Parathyroid adenoma (tissue), 2 donors: ENCODE measurements around the gene GEN1.

Experiments used
- H2AFZ ChIP-seq: fragments of 300-600 bp; sonication (generic); one replicate; pipeline ENCODE4 v1.7.0; 2017; ENCODE audit warnings: antibody characterized with exemption, mild to moderate bottlenecking
- H3K27ac ChIP-seq: fragments of 300-600 bp; sonication (generic); one replicate; pipeline ENCODE4 v1.7.0; 2017
- H3K27me3 ChIP-seq: fragments of 300-600 bp; sonication (generic); one replicate; pipeline ENCODE4 v1.7.0; 2017; ENCODE audit warnings: low read length; ENCODE audit not compliant: control insufficient read depth, insufficient read depth
- H3K36me3 ChIP-seq: fragments of 300-600 bp; sonication (generic); one replicate; pipeline ENCODE4 v1.7.0; 2017; ENCODE audit warnings: low read length; ENCODE audit not compliant: control insufficient read depth, insufficient read depth
- H3K4me1 ChIP-seq: fragments of 300-600 bp; sonication (generic); one replicate; pipeline ENCODE4 v1.7.0; 2017; ENCODE audit warnings: control low read depth
- H3K4me2 ChIP-seq: fragments of 300-600 bp; sonication (generic); one replicate; pipeline ENCODE4 v1.7.0; 2017; ENCODE audit warnings: low read length
- H3K4me3 ChIP-seq: fragments of 300-600 bp; sonication (generic); one replicate; pipeline ENCODE4 v1.7.0; 2017; ENCODE audit warnings: low read depth, low read length
- H3K79me2 ChIP-seq: fragments of 300-600 bp; sonication (generic); one replicate; pipeline ENCODE4 v1.7.0; 2017; ENCODE audit warnings: control low read depth
- H3K9ac ChIP-seq: fragments of 300-600 bp; sonication (generic); one replicate; pipeline ENCODE4 v1.7.0; 2017; ENCODE audit warnings: mild to moderate bottlenecking
- H3K9me3 ChIP-seq: fragments of 300-600 bp; sonication (generic); one replicate; pipeline ENCODE4 v1.7.0; 2017; ENCODE audit warnings: low read length; ENCODE audit not compliant: control insufficient read depth
- CTCF ChIP-seq: fragments of 300-600 bp; sonication (generic); IDR thresholded peaks from one replicate; pipeline ENCODE4 v1.7.0; 2017; ENCODE audit warnings: antibody characterized with exemption, mild to moderate bottlenecking
- donor health status: primary hyperparathyroidism.

The GEN1 gene

GRCh38 chr2:17756668-17757067 lies 2.7 kb downstream of the GEN1 start:
- Histone ChIP-seq H3K36me3 (no peaks in the 10 kb centered on the region), H3K4me2 (no peak overlapping the region), H2AFZ (no peak overlapping the region), H3K4me1 (no peaks in the 10 kb centered on the region), H3K4me3 (no peak overlapping the region), H3K27me3 (no peaks in the 10 kb centered on the region), H3K9ac (no peak overlapping the region), H3K79me2 (peaks cover 2% of the 10 kb centered on the region), H3K27ac (no peak overlapping the region), H3K9me3 (no peaks in the 10 kb centered on the region)
- no peak for TF ChIP-seq CTCF

GRCh38 chr2:17757321-17757720 lies 3.4 kb downstream of the GEN1 start:
- no peak overlapping the region for H3K4me3 ChIP-seq
- no peaks in the 10 kb centered on the region for H3K27me3 ChIP-seq
- no peak overlapping the region for H3K4me2 ChIP-seq
- H3K27ac ChIP-seq = no peak overlapping the region
- H2AFZ ChIP-seq = no peak overlapping the region
- no peaks in the 10 kb centered on the region for H3K36me3 ChIP-seq
- H3K79me2 ChIP-seq = peaks cover 2% of the 10 kb centered on the region
- no peak for TF ChIP-seq CTCF
- H3K4me1 ChIP-seq = no peaks in the 10 kb centered on the region
- no peak overlapping the region for H3K9ac ChIP-seq
- no peaks in the 10 kb centered on the region for H3K9me3 ChIP-seq

- no peaks in the 10 kb centered on the region for H3K9me3 ChIP-seq
- H3K36me3 ChIP-seq = no peaks in the 10 kb centered on the region
- peaks cover 2% of the 10 kb centered on the region for H3K79me2 ChIP-seq
- no peaks in the 10 kb centered on the region for H3K27me3 ChIP-seq
- H2AFZ ChIP-seq = no peak overlapping the region
- H3K4me3 ChIP-seq = no peak overlapping the region
- no peak overlapping the region for H3K9ac ChIP-seq
- no peak overlapping the region for H3K27ac ChIP-seq
- no peak for TF ChIP-seq CTCF
- H3K4me1 ChIP-seq = no peaks in the 10 kb centered on the region
- H3K4me2 ChIP-seq = no peak overlapping the region
Measured at GRCh38 chr2:17758118-17758517, 4.2 kb downstream of the GEN1 start.

GRCh38 chr2:17759805-17760204 lies 5.9 kb downstream of the GEN1 start:
- no peak for TF ChIP-seq CTCF
- Histone ChIP-seq H2AFZ (no peak overlapping the region), H3K4me3 (no peak overlapping the region), H3K36me3 (no peaks in the 10 kb centered on the region), H3K9me3 (no peaks in the 10 kb centered on the region), H3K4me1 (no peaks in the 10 kb centered on the region), H3K27ac (no peak overlapping the region), H3K79me2 (peaks cover 2% of the 10 kb centered on the region), H3K27me3 (no peaks in the 10 kb centered on the region), H3K4me2 (no peak overlapping the region), H3K9ac (no peak overlapping the region)

GRCh38 chr2:17762451-17762850 lies 8.5 kb downstream of the GEN1 start:
- no peak overlapping the region for H2AFZ ChIP-seq
- H3K4me3 ChIP-seq = no peak overlapping the region
- H3K4me1 ChIP-seq = no peaks in the 10 kb centered on the region
- H3K9me3 ChIP-seq = no peaks in the 10 kb centered on the region
- H3K79me2 ChIP-seq = no peaks in the 10 kb centered on the region
- H3K36me3 ChIP-seq = no peaks in the 10 kb centered on the region
- TF ChIP-seq CTCF = no peak
- no peaks in the 10 kb centered on the region for H3K27me3 ChIP-seq
- no peak overlapping the region for H3K27ac ChIP-seq
- no peak overlapping the region for H3K4me2 ChIP-seq
- H3K9ac ChIP-seq = no peak overlapping the region
